GM21576 (cell line): Measurements from ENCODE around the gene CACNA1D.
"Not testable (repeated sequence)": the region's sequence is repeated elsewhere in the genome, so short reads cannot be mapped to it uniquely, and the experiment has no call there.

Experiments used
- ATAC-seq: cut with Tn5 transposase; IDR thresholded peaks from one replicate; pipeline ENCODE4 v1.9.1; 2021; ENCODE audit warnings: mild to moderate bottlenecking, moderate library complexity; ENCODE audit not compliant: unreplicated experiment

The CACNA1D gene

GRCh38 chr3:53646723-53647122 lies 152.3 kb downstream of the CACNA1D start:
- no peak for ATAC-seq

DNA sequence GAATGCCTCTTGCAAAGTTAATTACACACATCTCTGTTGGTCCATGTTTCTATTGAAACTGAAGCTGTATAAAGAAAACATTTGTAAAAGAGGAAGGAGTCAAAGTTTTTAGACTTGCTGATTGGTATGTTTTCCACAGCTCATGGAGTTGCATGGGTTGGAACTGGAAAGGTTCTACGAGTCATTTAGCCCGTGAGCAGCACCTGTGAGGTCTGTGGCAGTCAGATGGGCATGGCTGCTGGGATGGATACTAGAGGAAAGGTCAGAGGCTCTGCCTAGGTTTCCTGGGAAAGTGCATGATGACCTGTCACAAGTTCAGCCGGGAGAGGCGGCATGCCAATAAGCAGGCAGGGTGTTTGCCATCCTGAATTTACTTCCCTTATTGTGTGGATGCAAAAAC lies 155.4 kb downstream of the CACNA1D start:
- no peak for ATAC-seq

- ATAC-seq: peak; percentile 82
These were observed 156.0 kb downstream of the CACNA1D start for GRCh38 chr3:53650424-53650823.

GRCh38 chr3:53650928-53651661 lies 156.7 kb downstream of the CACNA1D start:
- no peak for ATAC-seq

DNA sequence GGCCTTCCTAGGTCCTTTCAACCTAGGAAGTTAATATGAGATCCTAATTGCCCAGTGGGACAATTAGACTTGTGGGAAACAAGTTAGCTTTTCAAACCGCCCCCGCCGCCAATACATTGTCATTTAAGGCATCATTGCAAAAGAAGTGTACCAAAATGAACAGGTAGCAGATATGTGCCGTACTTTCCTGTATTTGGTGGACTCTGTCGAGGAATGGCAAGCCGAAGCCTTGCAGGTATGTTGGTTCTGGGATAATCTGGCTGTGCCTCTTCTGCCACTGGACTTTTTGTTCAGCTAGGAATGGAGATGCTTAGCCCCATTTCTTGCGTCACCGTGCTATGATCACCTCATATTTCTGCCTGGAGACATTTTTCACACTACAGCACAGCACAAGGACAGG lies 157.5 kb downstream of the CACNA1D start:
- no peak for ATAC-seq

DNA sequence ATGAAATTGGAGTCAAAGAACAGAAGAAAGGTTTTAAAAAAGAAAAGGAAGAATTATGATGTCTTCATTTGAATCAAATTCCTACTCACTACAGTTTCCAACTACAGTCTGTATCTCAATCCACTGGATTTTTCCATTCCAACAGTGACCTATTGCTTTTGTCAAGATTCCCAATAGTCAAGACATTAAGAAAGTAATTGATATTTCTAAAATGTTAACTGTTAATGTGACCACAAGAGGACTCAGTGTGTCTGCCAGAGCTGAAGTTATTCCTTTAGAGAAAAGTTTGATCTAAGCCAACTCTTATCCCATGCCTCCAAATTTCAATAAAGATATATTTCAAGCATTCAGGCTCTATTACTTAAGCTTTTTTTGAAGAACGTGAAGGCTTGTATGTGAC lies 163.2 kb downstream of the CACNA1D start:
- ATAC-seq: no peak

DNA sequence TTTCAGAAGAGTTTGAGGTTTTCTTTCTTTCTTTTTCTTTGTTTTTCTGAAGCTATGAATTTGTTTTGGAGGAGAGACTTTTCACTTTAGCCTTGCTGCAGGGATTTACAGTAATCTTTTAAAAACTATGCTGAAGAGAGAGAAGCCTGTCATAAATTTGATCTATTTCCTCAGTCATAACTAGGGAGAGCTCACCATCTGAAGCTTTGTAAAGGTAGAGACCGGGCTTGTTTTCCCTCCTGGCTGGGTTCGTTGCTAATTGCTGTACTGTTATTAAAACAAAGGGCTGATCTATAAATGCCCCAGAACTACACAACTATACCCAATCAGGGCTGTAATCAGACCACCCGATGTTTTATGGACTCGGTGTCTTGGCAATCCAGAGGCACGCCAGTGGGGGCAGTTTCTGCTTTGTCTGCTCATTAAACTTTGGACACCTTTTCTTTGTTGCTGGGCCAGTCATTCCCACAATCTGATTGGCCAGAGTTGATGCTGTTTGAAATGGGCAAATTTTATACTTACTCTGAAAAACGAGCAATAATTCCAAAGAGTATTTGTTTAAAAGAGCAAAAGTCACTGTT lies 164.3 kb downstream of the CACNA1D start:
- no peak for ATAC-seq

DNA sequence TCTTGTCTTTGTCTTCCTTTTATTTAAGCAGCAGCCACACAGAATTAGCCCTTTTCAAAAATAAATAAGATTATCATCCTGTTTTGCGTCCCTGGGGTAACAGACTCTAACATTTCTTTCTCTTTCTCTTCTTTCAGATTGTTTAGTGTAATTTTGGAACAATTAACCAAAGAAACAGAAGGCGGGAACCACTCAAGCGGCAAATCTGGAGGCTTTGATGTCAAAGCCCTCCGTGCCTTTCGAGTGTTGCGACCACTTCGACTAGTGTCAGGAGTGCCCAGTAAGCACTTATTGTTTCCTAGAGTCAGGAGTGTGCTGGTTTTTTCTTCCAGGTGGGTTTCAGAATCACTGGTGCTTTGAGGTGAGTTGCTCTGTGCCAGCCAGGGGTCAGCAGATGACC lies 165.6 kb downstream of the CACNA1D start:
- ATAC-seq: no peak

GRCh38 chr3:53661480-53661879 lies 167.1 kb downstream of the CACNA1D start:
- no peak for ATAC-seq

DNA sequence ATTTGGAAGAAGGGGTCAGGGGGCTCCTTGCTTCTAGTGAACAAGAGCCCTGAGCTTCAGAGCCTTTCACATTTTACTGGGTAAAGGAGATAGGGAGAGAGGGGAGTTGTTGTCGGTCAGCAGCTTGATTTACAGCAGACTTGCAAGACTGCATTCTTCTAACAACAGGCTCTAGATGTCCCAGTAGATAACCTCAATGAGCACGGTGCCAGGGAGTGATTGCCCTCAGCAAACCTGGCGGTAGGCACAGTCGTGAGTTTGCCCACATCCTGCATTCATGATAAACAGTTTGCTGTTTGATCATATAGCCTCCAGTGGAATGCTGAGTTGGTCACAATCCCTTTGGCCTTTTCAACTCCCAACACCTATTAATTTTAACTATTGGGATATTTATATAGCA lies 170.4 kb downstream of the CACNA1D start:
- ATAC-seq: not testable (repeated sequence)

DNA sequence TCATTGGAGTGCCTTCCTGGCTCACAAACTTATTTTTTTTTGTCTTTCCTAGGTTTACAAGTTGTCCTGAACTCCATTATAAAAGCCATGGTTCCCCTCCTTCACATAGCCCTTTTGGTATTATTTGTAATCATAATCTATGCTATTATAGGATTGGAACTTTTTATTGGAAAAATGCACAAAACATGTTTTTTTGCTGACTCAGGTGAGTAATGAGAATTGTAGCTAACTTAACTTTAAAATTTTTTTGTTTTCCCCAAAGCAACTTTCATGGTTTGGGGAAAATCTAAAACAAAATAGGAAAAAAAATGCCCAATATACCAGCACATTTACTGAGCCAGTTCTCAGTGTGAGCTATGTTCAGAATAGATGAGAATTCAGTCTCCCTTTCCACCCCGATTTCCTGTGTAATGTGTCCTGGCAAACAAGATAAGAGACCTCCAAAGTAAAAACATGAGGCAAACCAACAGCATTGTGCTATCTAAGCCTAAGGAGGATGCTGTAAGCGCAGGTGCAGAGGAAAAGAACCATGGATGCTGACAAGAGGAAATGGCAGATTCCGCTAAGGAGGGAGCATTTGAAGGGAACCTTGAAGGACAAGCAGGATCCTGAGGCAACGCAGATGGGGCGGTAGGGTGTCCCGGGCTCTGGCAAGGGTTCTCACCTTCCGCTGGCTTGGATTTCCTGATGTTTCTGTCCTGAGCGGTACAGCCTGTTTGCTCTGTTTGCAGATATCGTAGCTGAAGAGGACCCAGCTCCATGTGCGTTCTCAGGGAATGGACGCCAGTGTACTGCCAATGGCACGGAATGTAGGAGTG lies 171.4 kb downstream of the CACNA1D start:
- ATAC-seq: no peak

- no peak for ATAC-seq
These were observed 174.5 kb downstream of the CACNA1D start for GRCh38 chr3:53668872-53669271.

- no peak for ATAC-seq
These were observed 176.3 kb downstream of the CACNA1D start for GRCh38 chr3:53670721-53671120.

- ATAC-seq: no peak
These were observed 177.0 kb downstream of the CACNA1D start for GRCh38 chr3:53671192-53671960.

DNA sequence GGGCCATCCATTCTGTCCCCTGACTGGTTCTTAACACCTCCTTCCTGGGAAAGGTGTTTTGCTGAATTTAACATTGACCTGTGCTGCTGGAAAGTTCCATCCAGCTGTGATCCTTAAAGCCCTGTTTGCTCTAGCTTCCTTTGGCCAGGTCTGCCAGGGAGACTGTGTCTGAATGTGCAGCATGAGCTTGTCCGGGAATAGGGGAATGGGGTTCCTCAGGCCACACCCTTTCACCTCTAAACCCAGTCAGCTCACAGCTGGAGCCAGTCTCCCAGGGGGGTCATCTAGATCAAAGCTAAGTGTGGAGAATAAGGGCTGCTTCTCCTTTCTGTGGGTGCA lies 177.5 kb downstream of the CACNA1D start:
- no peak for ATAC-seq

GRCh38 chr3:53672981-53673380 lies 178.6 kb downstream of the CACNA1D start:
- ATAC-seq: no peak

- ATAC-seq: no peak
These were observed 179.4 kb downstream of the CACNA1D start for GRCh38 chr3:53673722-53674350.

- ATAC-seq: no peak
These were observed 180.2 kb downstream of the CACNA1D start for GRCh38 chr3:53674582-53674981.

DNA sequence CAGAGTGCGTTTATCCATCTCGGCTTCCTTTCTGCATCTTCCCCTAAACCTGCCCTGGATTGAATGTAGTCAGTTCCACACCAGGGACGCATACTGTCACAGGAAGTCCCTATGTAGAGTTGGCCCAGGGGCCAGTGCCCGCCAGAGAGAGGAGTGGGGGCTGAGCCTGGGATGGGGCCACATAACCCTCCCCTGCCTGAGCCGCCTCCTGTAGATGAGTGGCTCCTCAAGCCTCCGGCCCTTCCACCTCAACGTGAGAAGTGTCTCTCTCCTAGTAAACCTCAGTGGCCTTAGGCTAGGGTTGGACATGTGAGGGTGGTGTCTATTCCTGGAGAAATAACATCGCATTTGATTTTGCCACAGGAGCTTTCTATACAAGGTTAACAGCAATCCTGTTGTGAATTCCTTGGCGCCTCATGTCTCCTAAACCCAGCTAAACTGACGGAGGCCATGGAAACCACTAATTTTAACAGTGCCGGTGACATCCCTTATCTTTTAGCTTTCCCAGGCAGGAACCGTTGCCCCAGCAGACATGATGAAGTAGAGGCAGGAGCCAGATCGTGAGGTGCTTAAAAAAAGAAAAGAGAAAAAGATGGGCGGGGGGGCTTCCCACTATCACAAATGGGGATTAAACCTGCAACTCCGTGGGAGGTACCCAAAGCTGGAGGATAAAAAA lies 180.7 kb downstream of the CACNA1D start:
- ATAC-seq: no peak

DNA sequence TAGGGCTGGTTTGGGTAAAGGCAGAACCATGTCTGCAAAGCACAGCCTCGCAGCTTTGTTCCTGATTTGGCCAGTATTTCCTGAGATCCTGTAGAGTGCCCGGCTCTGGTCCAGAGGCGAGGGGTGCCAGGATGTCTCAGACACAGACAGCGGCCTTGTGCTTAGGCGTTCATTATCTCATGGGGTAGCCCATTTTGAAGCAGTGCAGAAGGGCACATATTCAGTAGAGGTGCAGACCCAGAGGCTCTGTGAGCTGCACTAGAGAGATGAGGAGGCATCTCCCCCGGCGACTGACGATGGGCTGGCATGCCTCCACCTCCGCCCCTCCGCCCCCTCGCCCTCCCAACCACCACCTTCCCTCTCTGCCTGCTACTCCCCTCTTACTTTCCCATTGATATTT lies 181.5 kb downstream of the CACNA1D start:
- ATAC-seq: no peak
